ENCODE measurements around the gene CERS2. TPM values are rescaled to one million over a fixed set of nuclear protein-coding genes. Genes with fewer than 3 reads are reported as not detected.

Gene CERS2
- total RNA-seq, 1 donor from 2014 or later: 78.9 TPM

DNA sequence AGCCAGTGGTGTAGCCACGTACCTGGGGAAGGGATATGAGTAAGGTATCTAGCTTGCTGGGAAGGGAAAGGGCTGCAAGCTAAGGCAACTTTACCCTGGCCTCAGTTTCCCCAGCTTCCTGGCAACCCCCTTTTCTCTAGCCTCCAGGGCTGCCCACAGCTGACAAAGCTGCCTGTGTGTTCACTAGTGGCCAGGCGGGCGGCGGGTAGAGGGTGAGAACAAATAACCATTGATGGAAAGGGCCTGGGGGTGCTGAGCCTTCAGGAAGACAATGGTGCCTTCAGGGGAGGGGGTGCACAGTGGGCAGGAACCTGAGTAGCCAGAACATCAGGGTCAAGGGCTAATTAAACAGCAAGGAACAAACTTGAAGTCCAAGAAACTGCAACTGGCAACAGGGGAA is 6.1 kb downstream of the CERS2 start:
- no peak for DNase-seq
- H3K4me1 ChIP-seq: peaks cover 49% of the 10 kb centered on the region
- H3K36me3 ChIP-seq: peaks cover 57% of the 10 kb centered on the region
- TF ChIP-seq, protein P1, sequence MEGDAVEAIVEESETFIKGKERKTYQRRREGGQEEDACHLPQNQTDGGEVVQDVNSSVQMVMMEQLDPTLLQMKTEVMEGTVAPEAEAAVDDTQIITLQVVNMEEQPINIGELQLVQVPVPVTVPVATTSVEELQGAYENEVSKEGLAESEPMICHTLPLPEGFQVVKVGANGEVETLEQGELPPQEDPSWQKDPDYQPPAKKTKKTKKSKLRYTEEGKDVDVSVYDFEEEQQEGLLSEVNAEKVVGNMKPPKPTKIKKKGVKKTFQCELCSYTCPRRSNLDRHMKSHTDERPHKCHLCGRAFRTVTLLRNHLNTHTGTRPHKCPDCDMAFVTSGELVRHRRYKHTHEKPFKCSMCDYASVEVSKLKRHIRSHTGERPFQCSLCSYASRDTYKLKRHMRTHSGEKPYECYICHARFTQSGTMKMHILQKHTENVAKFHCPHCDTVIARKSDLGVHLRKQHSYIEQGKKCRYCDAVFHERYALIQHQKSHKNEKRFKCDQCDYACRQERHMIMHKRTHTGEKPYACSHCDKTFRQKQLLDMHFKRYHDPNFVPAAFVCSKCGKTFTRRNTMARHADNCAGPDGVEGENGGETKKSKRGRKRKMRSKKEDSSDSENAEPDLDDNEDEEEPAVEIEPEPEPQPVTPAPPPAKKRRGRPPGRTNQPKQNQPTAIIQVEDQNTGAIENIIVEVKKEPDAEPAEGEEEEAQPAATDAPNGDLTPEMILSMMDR (IDR thresholded peaks at IDR 0.05; ENCODE audit: borderline replicate concordance): no peak
- no peak overlapping the region for H3K4me3 ChIP-seq
- no peak overlapping the region for H3K27ac ChIP-seq (replicated peaks)
- H3K27me3 ChIP-seq (ENCODE audit: low read depth): no peaks in the 10 kb centered on the region
- intact Hi-C loops (cut with micrococcal nuclease): no loop called here
- no peaks in the 10 kb centered on the region for H3K9me3 ChIP-seq (replicated peaks)

DNA sequence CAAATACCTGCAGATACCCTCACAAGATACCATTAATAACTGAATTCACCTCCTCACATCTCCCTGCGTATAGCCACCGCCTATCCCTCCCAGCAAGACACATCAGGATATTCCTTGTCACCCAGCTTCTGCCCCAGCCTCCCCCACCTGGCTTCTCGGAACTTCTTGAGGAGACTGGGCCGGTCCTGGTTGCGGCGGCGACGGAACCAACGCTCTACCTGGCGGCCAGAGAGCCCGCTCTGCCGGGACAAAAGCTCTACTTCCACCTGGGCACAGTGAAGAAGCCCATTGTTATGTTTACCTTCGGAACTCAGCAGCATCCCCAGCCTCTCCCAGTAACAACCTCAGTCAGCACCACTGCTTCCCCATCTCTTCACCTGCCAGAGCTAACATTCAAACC is 6.7 kb downstream of the CERS2 start:
- Histone ChIP-seq H3K27ac (replicated peaks) (no peak overlapping the region), H3K4me1 (peaks cover 44% of the 10 kb centered on the region), H3K27me3 (ENCODE audit: low read depth) (no peaks in the 10 kb centered on the region), H3K36me3 (peaks cover 63% of the 10 kb centered on the region), H3K9me3 (replicated peaks) (no peaks in the 10 kb centered on the region), H3K4me3 (no peak overlapping the region)
- intact Hi-C loops (cut with micrococcal nuclease): no loop called here
- TF ChIP-seq, protein P1 (IDR thresholded peaks at IDR 0.05; ENCODE audit: borderline replicate concordance): no peak
- no peak for DNase-seq

DNA sequence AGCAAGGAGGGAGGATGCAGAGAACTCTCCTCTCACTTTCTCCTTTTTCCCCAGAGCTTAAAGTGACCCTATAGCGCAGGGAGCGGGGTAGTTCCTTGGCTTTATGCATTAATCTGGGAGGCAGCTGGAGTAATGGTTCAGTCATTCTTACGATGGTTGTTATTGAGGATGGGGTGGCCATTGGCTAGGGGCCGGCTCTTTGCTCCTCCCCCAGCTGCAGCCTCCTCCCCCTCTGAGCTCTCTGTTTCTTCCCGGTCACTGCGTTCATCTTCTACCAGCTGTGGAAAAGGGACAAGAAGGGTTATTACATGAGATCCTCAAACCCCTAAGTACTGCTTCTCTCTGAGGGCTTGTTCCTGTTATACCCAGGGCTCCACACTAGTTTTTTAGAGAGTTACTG is 8.6 kb downstream of the CERS2 start:
- no peaks in the 10 kb centered on the region for H3K27me3 ChIP-seq (ENCODE audit: low read depth)
- peaks cover 82% of the 10 kb centered on the region for H3K36me3 ChIP-seq
- H3K4me3 ChIP-seq: no peak overlapping the region
- TF ChIP-seq, protein P1 (IDR thresholded peaks at IDR 0.05; ENCODE audit: borderline replicate concordance): no peak
- intact Hi-C loops (cut with micrococcal nuclease): no loop called here
- no peak for DNase-seq
- H3K4me1 ChIP-seq: peaks cover 24% of the 10 kb centered on the region
- H3K27ac ChIP-seq (replicated peaks): no peak overlapping the region
- no peaks in the 10 kb centered on the region for H3K9me3 ChIP-seq (replicated peaks)

DNA sequence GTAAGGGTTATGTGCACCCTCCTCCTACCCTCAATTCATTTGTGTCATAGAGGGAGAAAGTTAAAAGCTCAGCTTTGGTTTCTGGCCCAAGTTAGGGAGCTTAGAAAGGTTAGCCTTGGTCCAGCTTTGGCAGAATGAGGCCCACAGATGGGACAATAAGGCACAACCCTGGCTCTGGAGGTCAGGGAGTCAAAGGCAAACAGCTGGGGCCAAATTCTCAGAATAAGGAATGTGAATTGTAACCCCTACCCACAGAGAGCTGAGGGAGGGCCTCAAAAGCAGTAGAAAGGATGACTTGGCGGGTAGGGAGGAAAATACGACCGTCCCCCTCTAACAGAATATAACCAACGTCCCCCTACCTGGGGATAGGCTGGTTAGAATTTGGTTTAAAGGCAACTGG is 9.0 kb downstream of the CERS2 start:
- Histone ChIP-seq H3K36me3 (peaks cover 86% of the 10 kb centered on the region), H3K9me3 (replicated peaks) (no peaks in the 10 kb centered on the region), H3K4me1 (peaks cover 20% of the 10 kb centered on the region), H3K27ac (replicated peaks) (no peak overlapping the region), H3K27me3 (ENCODE audit: low read depth) (no peaks in the 10 kb centered on the region), H3K4me3 (no peak overlapping the region)
- DNase-seq: no peak
- intact Hi-C loops (cut with micrococcal nuclease): no loop called here
- TF ChIP-seq, protein P1 (IDR thresholded peaks at IDR 0.05; ENCODE audit: borderline replicate concordance): no peak

DNA sequence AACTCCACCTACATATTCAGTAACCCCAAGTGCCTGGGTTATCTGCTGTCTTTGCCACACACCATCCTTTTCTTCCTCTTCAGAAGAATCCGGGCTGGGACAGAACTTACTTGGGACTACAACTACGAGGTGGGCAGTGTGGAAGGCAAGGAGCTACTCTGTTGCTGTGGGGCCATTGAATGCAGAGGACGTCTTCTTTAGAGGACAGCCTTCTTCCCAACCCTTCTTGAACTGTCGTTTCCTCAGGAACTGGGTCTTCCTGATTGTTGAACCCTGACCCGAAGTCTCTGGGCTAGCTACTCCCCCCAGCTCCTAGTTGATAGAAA is 10.5 kb downstream of the CERS2 start:
- Histone ChIP-seq H3K27me3 (ENCODE audit: low read depth) (no peaks in the 10 kb centered on the region), H3K9me3 (replicated peaks) (no peaks in the 10 kb centered on the region), H3K4me1 (peaks cover 6% of the 10 kb centered on the region), H3K4me3 (no peak overlapping the region), H3K27ac (replicated peaks) (no peak overlapping the region), H3K36me3 (peaks cover 100% of the 10 kb centered on the region)
- DNase-seq: no peak
- TF ChIP-seq, protein P1 (IDR thresholded peaks at IDR 0.05; ENCODE audit: borderline replicate concordance): no peak
- intact Hi-C loops (cut with micrococcal nuclease): no loop called here
